ENCODE measurements around the gene NME9. TPM values are rescaled to one million over a fixed set of nuclear protein-coding genes. Genes with fewer than 3 reads are reported as not detected.

Gene NME9
- total RNA-seq, 4 donors from 2014 or later: 0.38 to 7.3 (median 2.0) TPM; not detected in 1

- Histone ChIP-seq H3K27ac (peak overlapping the region in 3 of 4 donors; percentile 10 to 65 (median 31)), H3K9me3 (no peaks in the 10 kb centered on the region), H3K36me3 (no peaks in the 10 kb centered on the region), H3K4me1 (peaks cover 86% of the 10 kb centered on the region in 2 donors), H3K27me3 (no peaks in the 10 kb centered on the region), H3K4me3 (no peak overlapping the region)
- DNase-seq (no peak), ATAC-seq (no peak)
- TF ChIP-seq POLR2A (IDR thresholded peaks at IDR 0.05) (no peak), CTCF (IDR thresholded peaks at IDR 0.05 in 4 of 5, conservative IDR thresholded peaks at IDR 0.05 in 1 of 5) (no peak)
- intact Hi-C loops (cut with DNase I; ENCODE audit: low total_unique reads): no loop called here
- in situ Hi-C loops (cut with MboI; ENCODE audit: low sequenced_read_pairs in 4 of 4): no loop called here
These were observed 33.7 kb upstream of the NME9 start for GRCh38 chr3:138363322-138363721.

- ATAC-seq: no peak
- H3K4me1 ChIP-seq: peaks cover 85 to 89% of the 10 kb centered on the region in 2 donors
- in situ Hi-C loops (cut with MboI; ENCODE audit: low sequenced_read_pairs in 4 of 4) (no loop called here), intact Hi-C loops (cut with DNase I; ENCODE audit: low total_unique reads) (no loop called here)
- H3K9me3 ChIP-seq: no peaks in the 10 kb centered on the region
- no peaks in the 10 kb centered on the region for H3K27me3 ChIP-seq
- no peak overlapping the region for H3K4me3 ChIP-seq
- no peaks in the 10 kb centered on the region for H3K36me3 ChIP-seq
- no peak for TF ChIP-seq CTCF (IDR thresholded peaks at IDR 0.05 in 4 of 5, conservative IDR thresholded peaks at IDR 0.05 in 1 of 5)
- TF ChIP-seq POLR2A (IDR thresholded peaks at IDR 0.05): no peak
- peak overlapping the region in 2 of 4 donors; percentile 10 to 65 for H3K27ac ChIP-seq
- DNase-seq: no peak
These were observed 32.9 kb upstream of the NME9 start for GRCh38 chr3:138362538-138362937.

- Histone ChIP-seq H3K27me3 (no peaks in the 10 kb centered on the region), H3K4me3 (no peak overlapping the region), H3K36me3 (peaks cover 0 to 2% of the 10 kb centered on the region in 2 donors), H3K4me1 (peaks cover 86 to 90% of the 10 kb centered on the region in 2 donors), H3K9me3 (no peaks in the 10 kb centered on the region), H3K27ac (peak overlapping the region; percentile 52 to 98 (median 80))
- DNase-seq (no peak), ATAC-seq (no peak)
- intact Hi-C loops (cut with DNase I; ENCODE audit: low total_unique reads): no loop called here
- in situ Hi-C loops (cut with MboI; ENCODE audit: low sequenced_read_pairs in 4 of 4): no loop called here
- TF ChIP-seq CTCF (IDR thresholded peaks at IDR 0.05 in 4 of 5, conservative IDR thresholded peaks at IDR 0.05 in 1 of 5): no peak
- TF ChIP-seq POLR2A (IDR thresholded peaks at IDR 0.05): no peak
These were observed 31.9 kb upstream of the NME9 start for GRCh38 chr3:138361561-138361971.

GRCh38 chr3:138360869-138361525 lies 31.3 kb upstream of the NME9 start:
- in situ Hi-C loops (cut with MboI; ENCODE audit: low sequenced_read_pairs in 4 of 4) (no loop called here), intact Hi-C loops (cut with DNase I; ENCODE audit: low total_unique reads) (no loop called here)
- peaks cover 86 to 92% of the 10 kb centered on the region in 2 donors for H3K4me1 ChIP-seq
- no peak for DNase-seq
- no peaks in the 10 kb centered on the region for H3K27me3 ChIP-seq
- H3K36me3 ChIP-seq: peaks cover 0 to 8% of the 10 kb centered on the region in 2 donors
- no peak for ATAC-seq
- no peaks in the 10 kb centered on the region for H3K9me3 ChIP-seq
- peak overlapping the region; percentile 52 to 98 (median 80) for H3K27ac ChIP-seq
- no peak for TF ChIP-seq CTCF (IDR thresholded peaks at IDR 0.05 in 4 of 5, conservative IDR thresholded peaks at IDR 0.05 in 1 of 5)
- no peak for TF ChIP-seq POLR2A (IDR thresholded peaks at IDR 0.05)
- no peak overlapping the region for H3K4me3 ChIP-seq
